GF-D8 (cell line): Measurements from ENCODE around the gene RBM17.
A peak's percentile ranks its signal among the peaks of the same experiment; 100 is the strongest.
"Not testable (repeated sequence)": the region's sequence is repeated elsewhere in the genome, so short reads cannot be mapped to it uniquely, and the experiment has no call there.

Source experiments
- DNase-seq: peaks from one replicate; lab custom pipeline; 2025; lab: John Stamatoyannopoulos, UW

Gene RBM17

DNA sequence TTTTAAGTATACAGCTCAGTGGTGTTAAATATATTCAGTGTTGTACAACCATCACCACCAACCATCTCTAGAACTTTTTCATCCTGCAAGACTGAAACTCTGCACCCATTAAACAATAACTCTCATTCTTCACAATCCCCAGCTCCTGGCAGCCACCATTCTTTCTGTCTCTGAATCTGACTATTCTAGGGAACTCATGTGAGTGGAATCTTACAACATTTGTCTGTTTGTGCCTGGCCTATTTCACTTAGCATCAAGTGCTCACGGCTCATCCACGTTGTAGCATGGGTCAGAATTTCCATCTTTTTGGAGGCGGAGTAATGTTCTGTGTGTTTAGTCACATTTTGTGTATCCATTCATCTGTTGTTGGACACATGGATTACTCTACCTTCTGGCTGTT, 73.1 kb downstream of the RBM17 start:
- no peak for DNase-seq

DNA sequence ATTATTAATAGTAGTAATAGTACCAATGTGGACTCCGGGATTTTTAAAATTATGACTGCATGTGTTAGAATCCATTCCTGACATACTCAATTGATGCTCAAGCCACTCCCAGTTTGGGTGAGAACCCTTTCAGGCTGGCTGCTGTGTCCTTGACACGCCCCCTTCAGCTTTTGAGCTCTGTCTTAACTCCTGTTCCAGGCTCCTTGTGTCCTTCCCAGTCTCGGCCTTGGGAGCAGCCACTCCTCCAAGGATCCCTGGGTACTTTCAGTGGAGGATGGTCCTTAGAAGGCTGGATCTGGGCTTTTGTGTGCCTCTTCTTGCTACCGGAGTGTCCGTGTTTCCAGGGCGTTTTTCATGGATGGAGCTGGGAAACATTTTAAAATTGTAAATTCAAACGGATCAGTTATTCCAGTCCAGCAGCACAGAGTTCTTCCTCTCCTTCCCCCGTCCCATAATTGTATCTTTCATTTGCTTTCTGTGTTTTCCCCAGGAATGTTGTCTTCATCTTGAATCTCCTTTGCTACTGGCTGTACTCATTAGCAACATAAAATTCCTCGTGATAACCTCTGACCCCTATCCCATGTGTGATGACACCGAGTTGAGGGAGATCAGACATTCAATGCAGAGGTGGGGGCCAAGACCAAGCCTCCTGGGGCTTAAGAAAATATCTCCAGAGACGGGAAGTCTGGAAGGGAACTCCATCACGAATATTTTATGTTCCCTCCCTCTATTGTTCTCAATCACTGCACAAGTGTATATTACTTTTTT, 73.9 kb downstream of the RBM17 start:
- DNase-seq: no peak

DNA sequence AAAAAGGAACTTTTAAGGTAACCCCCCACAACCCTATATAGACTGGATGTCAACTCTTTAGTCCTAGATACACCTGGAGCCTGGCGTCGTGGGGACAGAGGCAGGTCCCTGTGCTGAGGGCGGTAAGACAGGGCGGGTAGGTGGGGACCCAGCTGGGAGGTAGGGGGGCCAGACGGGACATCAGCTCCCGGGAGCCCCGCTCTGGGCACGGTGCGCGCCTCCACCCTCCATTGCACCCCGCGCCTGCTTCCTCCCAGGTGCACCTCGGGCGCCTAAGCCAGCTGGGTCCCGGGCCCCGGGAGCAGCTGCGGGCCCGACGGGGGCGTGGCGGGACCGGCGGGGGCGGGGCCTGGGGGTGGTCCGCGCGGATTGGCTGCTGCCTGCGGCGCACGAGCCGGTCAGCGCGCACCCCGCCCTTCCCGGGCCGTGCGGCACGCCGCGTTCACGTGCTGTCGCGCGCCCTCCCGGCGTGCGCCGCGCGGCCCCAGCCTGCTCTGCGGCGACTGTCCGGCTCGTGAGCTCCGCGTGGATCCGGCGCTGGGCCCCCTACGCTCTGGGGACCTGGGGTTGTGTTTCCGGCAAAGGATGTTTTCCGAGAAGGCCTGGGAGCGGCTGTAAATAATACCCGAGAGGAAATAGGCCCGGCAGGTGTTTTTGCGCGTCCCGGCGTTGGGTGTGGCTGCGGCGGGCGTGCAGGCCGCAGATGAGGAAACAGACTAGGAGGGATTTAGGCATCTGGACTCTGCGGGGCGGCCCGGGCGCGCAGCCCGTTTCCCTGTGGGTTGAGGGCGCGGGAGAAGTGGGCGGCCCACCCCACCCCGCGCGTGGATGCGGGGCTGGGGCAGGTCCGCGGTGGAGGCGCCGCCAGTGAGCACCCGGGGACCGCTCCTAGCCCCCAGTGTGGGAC, 74.8 kb downstream of the RBM17 start:
- DNase-seq: peak; percentile 66

DNA sequence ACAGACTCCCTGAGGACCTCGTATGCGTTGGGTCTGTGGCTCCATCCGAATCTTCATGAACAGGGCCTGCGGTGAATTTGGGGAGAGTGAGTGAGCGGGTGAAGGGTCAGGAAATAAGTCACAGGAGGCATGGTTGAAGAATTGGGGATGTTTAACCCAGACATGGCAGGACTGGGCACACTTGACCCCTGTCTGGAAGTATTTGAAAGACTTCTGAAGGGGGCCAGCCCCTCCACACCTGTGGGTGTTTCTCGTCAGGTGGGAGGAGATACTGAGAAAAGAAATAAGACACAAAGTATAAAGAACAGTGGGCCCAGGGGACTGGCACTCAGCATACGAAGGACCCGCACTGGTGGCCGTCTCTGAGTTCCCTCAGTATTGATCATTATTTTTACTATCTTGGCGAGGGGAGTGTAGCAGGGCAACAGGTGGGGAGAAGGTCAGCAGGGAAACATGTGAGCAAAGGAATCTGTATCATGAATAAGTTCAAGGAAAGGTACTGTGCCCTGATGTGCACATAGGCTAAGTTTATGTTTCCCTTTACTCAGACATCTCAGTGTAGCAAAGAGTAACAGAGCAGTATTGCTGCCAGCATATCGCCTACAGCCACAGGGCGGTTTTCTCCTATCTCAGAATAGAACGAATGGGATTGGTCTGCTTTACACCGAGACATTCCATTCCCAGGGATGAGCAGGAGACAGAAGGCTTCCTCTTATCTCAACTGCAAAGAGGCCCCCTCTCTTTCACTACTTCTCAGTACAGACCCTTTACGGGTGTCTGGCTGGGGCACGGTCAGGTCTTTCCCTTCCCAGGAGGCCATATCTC, 75.6 kb downstream of the RBM17 start:
- DNase-seq: no peak

DNA sequence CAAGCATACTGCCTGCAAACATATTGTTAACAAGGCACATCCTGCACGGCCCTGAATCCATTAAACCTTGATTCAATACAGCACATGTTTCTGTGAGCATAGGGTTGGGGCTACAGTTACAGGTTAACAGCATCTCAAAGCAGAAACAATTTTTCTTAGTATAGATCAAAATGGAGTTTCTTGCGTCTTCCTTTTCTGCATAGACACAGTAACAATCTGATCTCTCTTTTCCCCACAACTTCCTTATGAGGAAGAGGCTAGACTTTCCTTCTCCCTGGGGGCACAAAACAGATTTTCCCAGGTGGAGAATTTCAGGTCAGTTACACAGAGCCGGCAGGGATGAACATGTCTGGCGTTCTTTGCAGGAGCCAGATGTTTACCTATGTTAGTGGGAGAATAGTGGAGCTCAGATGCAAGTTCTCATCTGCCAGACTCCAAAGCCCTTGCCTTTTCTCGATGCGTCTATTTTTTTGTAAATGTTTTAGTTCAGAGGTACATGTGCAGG, 76.4 kb downstream of the RBM17 start:
- no peak for DNase-seq

DNA sequence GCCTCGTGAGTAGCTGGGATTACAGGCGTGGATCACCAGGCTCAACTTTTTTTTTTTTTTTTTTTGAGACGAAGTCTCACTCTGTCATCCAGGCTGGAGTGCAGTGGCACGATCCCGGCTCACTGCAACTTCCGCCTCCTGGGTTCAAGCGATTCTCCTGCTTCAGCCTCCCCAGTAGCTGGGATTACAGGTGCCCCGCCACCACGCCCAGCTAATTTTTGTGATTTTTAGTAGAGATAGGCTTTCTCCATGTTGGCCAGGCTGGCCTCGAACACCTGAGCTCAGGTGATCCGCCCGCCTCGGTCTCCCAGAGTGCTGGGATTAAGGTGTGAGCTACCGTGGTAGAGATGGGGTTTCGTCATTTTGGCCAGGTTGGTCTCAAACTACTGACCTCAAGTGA, 77.1 kb downstream of the RBM17 start:
- DNase-seq: not testable (repeated sequence)
